Measurements from ENCODE around the gene MAGEA2B. TPM values are rescaled to one million over a fixed set of nuclear protein-coding genes. Genes with fewer than 3 reads are reported as not detected.

Gene MAGEA2B
- total and polyA plus RNA-seq, 2 of the 8 experiments (the other 6 are each of a cell fraction or from before 2014, with no cell fraction given), result 1.3 TPM; not detected in 1

DNA sequence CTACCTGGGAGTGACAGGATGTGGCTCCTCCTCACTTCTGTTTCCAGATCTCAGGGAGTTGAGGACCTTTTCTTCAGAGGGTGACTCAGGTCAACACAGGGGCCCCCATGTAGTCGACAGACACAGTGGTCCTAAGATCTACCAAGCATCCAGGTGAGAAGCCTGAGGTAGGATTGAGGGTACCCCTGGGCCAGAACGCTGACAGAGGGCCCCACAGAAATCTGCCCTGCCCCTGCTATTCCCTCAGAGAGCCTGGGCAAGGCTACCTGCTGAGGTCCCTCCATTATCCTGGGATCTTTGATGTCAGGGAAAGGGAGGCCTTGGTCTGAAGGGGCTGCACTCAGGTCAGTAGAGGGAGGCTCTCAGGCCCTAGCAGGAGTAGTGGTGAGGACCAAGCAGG is 20.7 kb downstream of the MAGEA2B start:
- H3K27ac ChIP-seq (ENCODE audit: low read depth, low read length), result no peak overlapping the region
- TF ChIP-seq MAFK (IDR thresholded peaks at IDR 0.05; ENCODE audit: low read depth, low read length) (no peak), RAD21 (IDR thresholded peaks at IDR 0.05 in 1 of 2, conservative IDR thresholded peaks at IDR 0.05 in 1 of 2; ENCODE audit: low read depth in 2 of 2, low read length in 2 of 2) (no peak), RBBP5 (IDR thresholded peaks at IDR 0.05; ENCODE audit: borderline replicate concordance, low read depth, low read length) (no peak), KDM5A (IDR thresholded peaks at IDR 0.05; ENCODE audit: low read length) (no peak), JUN (IDR thresholded peaks at IDR 0.05; ENCODE audit: low read depth, low read length) (no peak), EP300 (IDR thresholded peaks at IDR 0.05; ENCODE audit: borderline replicate concordance in 1 of 2, low read depth in 2 of 2, low read length in 2 of 2) (no peak), SP4 (IDR thresholded peaks at IDR 0.05; ENCODE audit: low read length) (no peak), JUND (IDR thresholded peaks at IDR 0.05; ENCODE audit: low read length) (no peak), BACH1 (IDR thresholded peaks at IDR 0.05; ENCODE audit: low read length) (no peak), USF2 (IDR thresholded peaks at IDR 0.05; ENCODE audit: low read length) (no peak), BCL11A (IDR thresholded peaks at IDR 0.05; ENCODE audit: low read depth in 2 of 2, low read length in 2 of 2) (no peak), CHD2 (IDR thresholded peaks at IDR 0.05; ENCODE audit: low read length) (no peak), RFX5 (IDR thresholded peaks at IDR 0.05; ENCODE audit: borderline replicate concordance, low read depth, low read length) (no peak), PHF8 (conservative IDR thresholded peaks at IDR 0.05; ENCODE audit: low read depth, low read length) (no peak)

More for the DNA sequence above, 20.7 kb downstream of the MAGEA2B start:
- Histone ChIP-seq H3K36me3 (ENCODE audit: control insufficient read depth in 2 of 4, insufficient read depth in 4 of 4, low read length in 3 of 4) (no peaks in the 10 kb centered on the region), H4K5ac (ENCODE audit: insufficient read length, low read depth, low read length) (no peak overlapping the region), H2BK12ac (ENCODE audit: low read depth, low read length) (no peak overlapping the region), H3K79me2 (ENCODE audit: control insufficient read depth in 1 of 2, insufficient read depth in 2 of 2, low read length in 2 of 2) (no peaks in the 10 kb centered on the region), H3K23ac (ENCODE audit: insufficient read length) (no peak overlapping the region), H3K9me3 (ENCODE audit: insufficient read depth in 2 of 2, low read depth in 1 of 2, low read length in 1 of 2) (no peaks in the 10 kb centered on the region), H4K91ac (replicated peaks; ENCODE audit: insufficient read length, low read length) (no peak overlapping the region), H3K4me1 (replicated peaks in 1 of 4; ENCODE audit: control insufficient read depth in 3 of 4, insufficient read depth in 4 of 4, low read length in 3 of 4) (no peaks in the 10 kb centered on the region), H3K27me3 (replicated peaks in 1 of 4; ENCODE audit: control insufficient read depth in 3 of 4, extremely low read depth in 1 of 4, insufficient read depth in 3 of 4, low read length in 3 of 4) (no peaks in the 10 kb centered on the region), H3K9ac (replicated peaks in 1 of 4; ENCODE audit: extremely low read depth in 1 of 4, low read depth in 3 of 4, low read length in 3 of 4) (no peak overlapping the region), H2AFZ (ENCODE audit: low read length) (no peak overlapping the region), H2BK5ac (ENCODE audit: low read depth, low read length) (no peak overlapping the region), H4K20me1 (replicated peaks in 1 of 2; ENCODE audit: control insufficient read depth in 1 of 2, insufficient read depth in 2 of 2, low read length in 2 of 2) (no peaks in the 10 kb centered on the region), H3K79me1 (ENCODE audit: low read depth, low read length) (no peaks in the 10 kb centered on the region), H2BK120ac (replicated peaks; ENCODE audit: low read depth, low read length) (no peak overlapping the region), H3K14ac (ENCODE audit: insufficient read length) (no peak overlapping the region), H3K18ac (ENCODE audit: extremely low read depth, low read length) (no peak overlapping the region), H3K4me3 (ENCODE audit: extremely low read depth in 1 of 4, insufficient read depth in 2 of 4, low read depth in 3 of 4, low read length in 4 of 4) (no peak overlapping the region), H4K8ac (ENCODE audit: extremely low read depth, insufficient read depth, low read length) (no peak overlapping the region), H2BK15ac (ENCODE audit: low read length) (no peak overlapping the region), H2AK5ac (ENCODE audit: low read depth, low read length) (no peak overlapping the region), H3K4ac (replicated peaks; ENCODE audit: insufficient read length, low read depth, low read length) (no peak overlapping the region), H3K4me2 (ENCODE audit: insufficient read depth in 1 of 2, low read depth in 2 of 2, low read length in 2 of 2) (no peak overlapping the region), H2BK20ac (ENCODE audit: low read length) (no peak overlapping the region), H3K56ac (replicated peaks; ENCODE audit: insufficient read length, low read depth, low read length) (no peak overlapping the region), H3K23me2 (ENCODE audit: low read depth, low read length) (no peaks in the 10 kb centered on the region)
- FAIRE-seq, result no peak
- ChIA-PET POLR2A (ENCODE audit: partially characterized antibody) (no interaction called here), CTCF (ENCODE audit: partially characterized antibody) (no interaction called here)
- DNase-seq (ENCODE audit: low read depth in 1 of 2, low spot score in 2 of 2), result no peak
- WGBS, 2 experiments (ENCODE audit: extremely low coverage in 1 of 2, insufficient coverage in 1 of 2, insufficient read length in 1 of 2, insufficient replicate concordance in 2 of 2, low coverage in 1 of 2, low lambda C conversion rate in 2 of 2, missing lambda C conversion rate in 1 of 2), result 100% methylated on average over 1 of the region's 2 CpGs; no CpG with 5 or more reads in 1 of the 2 experiments
